Natural killer cell (primary cell): ENCODE measurements around the gene GCNA. TPM values are rescaled to one million over a fixed set of nuclear protein-coding genes. Genes with fewer than 3 reads are reported as not detected.

Source experiments
- ATAC-seq, 3 donors: fragments of 150-1000 bp in 2 of 3; fragments of 200-7000 bp in 1 of 3; cut with Tn5 transposase; 1 replicate in 1 of 3; 2 replicates in 2 of 3; pipeline ENCODE4 v1.10.0; 2021; ENCODE audit warnings: mild to moderate bottlenecking in 2 of 3, moderate library complexity in 2 of 3
- DNase-seq, 2 donors: peaks; one replicate each; pipeline versions ENCODE4 v3.0.0 to v3.0.0-alpha.2; 2013 to 2021; ENCODE audit warnings: mixed read lengths in 1 of 2
- H3K27ac ChIP-seq: one replicate; pipeline ENCODE4 v1.5.1; 2013; ENCODE audit warnings: mild to moderate bottlenecking, low read length
- H3K27me3 ChIP-seq: one replicate; pipeline ENCODE4 v1.6.1; 2013; ENCODE audit warnings: low read length; ENCODE audit not compliant: control insufficient read depth, insufficient read depth
- H3K36me3 ChIP-seq: one replicate; pipeline ENCODE4 v1.6.1; 2013; ENCODE audit warnings: low read length; ENCODE audit not compliant: control insufficient read depth, insufficient read depth
- H3K4me1 ChIP-seq: one replicate; pipeline ENCODE4 v1.6.1; 2013; ENCODE audit warnings: low read length; ENCODE audit not compliant: control insufficient read depth, insufficient read depth
- H3K4me3 ChIP-seq: one replicate; pipeline ENCODE4 v1.5.1; 2013; ENCODE audit warnings: low read length
- H3K9me3 ChIP-seq: one replicate; pipeline ENCODE4 v1.6.1; 2013; ENCODE audit warnings: low read length; ENCODE audit not compliant: control insufficient read depth, insufficient read depth
- H3K27ac Mint-ChIP-seq, 2 donors: one replicate each; pipeline ENCODE4 v1.8.0; 2022; ENCODE audit warnings: mild to moderate bottlenecking in 2 of 2, mixed read lengths in 2 of 2, moderate library complexity in 1 of 2
- H3K27me3 Mint-ChIP-seq, 2 donors: one replicate each; pipeline ENCODE4 v1.8.0; 2022; ENCODE audit warnings: low read depth in 2 of 2, mixed read lengths in 2 of 2
- H3K36me3 Mint-ChIP-seq: one replicate; pipeline ENCODE4 v1.8.0; 2022; ENCODE audit warnings: mixed read lengths
- H3K4me1 Mint-ChIP-seq, 2 donors: one replicate each; pipeline ENCODE4 v1.8.0; 2022; ENCODE audit warnings: mixed read lengths in 2 of 2
- H3K4me3 Mint-ChIP-seq: one replicate; pipeline ENCODE4 v1.8.0; 2022; ENCODE audit warnings: mild to moderate bottlenecking, moderate library complexity, mixed read lengths
- H3K9me3 Mint-ChIP-seq, 2 donors: one replicate each; pipeline ENCODE4 v1.8.0; 2022; ENCODE audit warnings: mixed read lengths in 2 of 2
- WGBS: methylation state at CpG from one replicate; pipeline ENCODE4 v1.1.7; 2013; ENCODE audit warnings: missing lambda C conversion rate; ENCODE audit not compliant: insufficient coverage; 5-methylcytosine and 5-hydroxymethylcytosine counted together
- intact Hi-C: fragments of 100-400 bp; cut with micrococcal nuclease; formaldehyde crosslinking; loops from one replicate; pipeline ENCODE4 v1.14.2; 2022
- total RNA-seq, 4 donors: library from RNA; stranded (reverse); fragments of 120-200 nt in 1 of 4; gene quantifications; one replicate each; pipeline versions ENCODE4 v1.2.3 to v1.2.4, GENCODE V29; 2013 to 2022
- TF ChIP-seq, protein P1 (sequence below): fragments of 200-600 bp; IDR thresholded peaks from one replicate; pipeline ENCODE4 v1.8.0; 2022; ENCODE audit warnings: antibody characterized with exemption

GCNA gene
- total RNA-seq, 3 donors from 2014 or later (not counting 1 experiment from before 2014, with no cell fraction given): 3.6 to 4.5 (median 3.7) TPM

DNA sequence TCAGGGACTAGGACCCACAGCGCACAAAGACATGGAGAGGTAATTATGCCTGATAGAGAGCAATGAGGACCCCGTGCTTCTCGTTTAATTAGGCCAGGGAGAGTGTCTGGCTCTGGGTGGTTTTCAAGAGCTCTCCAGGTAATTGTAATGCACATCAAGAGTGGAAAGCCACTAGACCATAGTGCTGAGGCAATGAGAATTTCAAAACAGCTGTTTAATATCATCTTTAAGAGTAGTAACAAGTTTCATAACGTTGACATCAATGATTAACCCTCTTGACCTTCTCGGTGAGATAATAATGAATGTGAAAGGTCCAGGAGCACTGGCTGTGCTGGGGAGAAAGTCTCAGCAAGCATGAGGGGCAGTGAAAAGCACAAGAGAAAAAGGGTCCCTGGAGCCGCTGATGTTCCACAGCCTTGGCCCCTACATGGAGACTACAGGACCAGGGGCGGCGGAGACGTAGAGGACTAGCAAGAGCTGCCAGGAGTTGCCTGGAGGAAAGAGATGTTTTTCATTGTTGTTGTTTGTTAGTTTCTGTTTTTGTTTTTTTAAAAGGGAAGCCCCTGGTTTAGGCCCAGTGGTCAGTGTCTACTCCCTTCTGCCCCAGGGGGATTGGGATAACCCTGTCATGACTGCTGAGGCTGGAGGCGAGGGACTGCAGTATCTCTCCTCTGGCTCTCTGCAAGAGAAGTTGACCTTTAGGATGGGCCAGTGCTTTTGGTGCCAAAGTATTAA, 54.9 kb downstream of the GCNA start:
- H3K27ac Mint-ChIP-seq: no peak overlapping the region
- no peak overlapping the region for H3K4me3 Mint-ChIP-seq
- H3K36me3 Mint-ChIP-seq: no peaks in the 10 kb centered on the region
- H3K36me3 ChIP-seq: no peaks in the 10 kb centered on the region
- H3K27ac ChIP-seq: no peak overlapping the region
- no peak for DNase-seq
- TF ChIP-seq, protein P1, sequence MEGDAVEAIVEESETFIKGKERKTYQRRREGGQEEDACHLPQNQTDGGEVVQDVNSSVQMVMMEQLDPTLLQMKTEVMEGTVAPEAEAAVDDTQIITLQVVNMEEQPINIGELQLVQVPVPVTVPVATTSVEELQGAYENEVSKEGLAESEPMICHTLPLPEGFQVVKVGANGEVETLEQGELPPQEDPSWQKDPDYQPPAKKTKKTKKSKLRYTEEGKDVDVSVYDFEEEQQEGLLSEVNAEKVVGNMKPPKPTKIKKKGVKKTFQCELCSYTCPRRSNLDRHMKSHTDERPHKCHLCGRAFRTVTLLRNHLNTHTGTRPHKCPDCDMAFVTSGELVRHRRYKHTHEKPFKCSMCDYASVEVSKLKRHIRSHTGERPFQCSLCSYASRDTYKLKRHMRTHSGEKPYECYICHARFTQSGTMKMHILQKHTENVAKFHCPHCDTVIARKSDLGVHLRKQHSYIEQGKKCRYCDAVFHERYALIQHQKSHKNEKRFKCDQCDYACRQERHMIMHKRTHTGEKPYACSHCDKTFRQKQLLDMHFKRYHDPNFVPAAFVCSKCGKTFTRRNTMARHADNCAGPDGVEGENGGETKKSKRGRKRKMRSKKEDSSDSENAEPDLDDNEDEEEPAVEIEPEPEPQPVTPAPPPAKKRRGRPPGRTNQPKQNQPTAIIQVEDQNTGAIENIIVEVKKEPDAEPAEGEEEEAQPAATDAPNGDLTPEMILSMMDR: no peak
- no peak overlapping the region for H3K4me3 ChIP-seq
- H3K4me1 Mint-ChIP-seq: no peaks in the 10 kb centered on the region
- 93% methylated on average over 9 of the region's 10 CpGs for WGBS
- H3K9me3 Mint-ChIP-seq: no peaks in the 10 kb centered on the region
- intact Hi-C loops: no loop called here
- peaks cover 14% of the 10 kb centered on the region for H3K4me1 ChIP-seq
- no peak for ATAC-seq
- no peaks in the 10 kb centered on the region for H3K27me3 ChIP-seq
- no peaks in the 10 kb centered on the region for H3K9me3 ChIP-seq
- H3K27me3 Mint-ChIP-seq: no peaks in the 10 kb centered on the region

DNA sequence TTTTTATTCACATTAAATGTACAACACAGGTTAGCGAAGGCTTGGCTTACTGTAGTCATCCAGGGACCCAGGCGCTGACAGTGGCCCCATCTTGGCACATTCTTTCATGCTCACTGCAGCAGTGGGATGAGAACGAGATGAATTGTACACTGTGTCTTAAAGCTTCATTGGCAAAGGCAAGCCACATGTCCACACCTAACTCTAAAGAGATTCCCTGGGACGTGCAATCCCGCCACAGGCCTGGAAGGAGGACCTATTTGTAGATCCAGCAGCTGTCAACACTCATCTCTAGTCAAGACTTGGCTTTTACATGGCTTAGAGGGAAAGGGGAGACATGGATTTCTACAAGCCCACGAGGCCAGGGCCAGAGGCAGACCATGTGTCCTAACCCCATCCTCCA, 56.1 kb downstream of the GCNA start:
- no peak overlapping the region for H3K4me3 ChIP-seq
- H3K4me1 ChIP-seq: peaks cover 15% of the 10 kb centered on the region
- ATAC-seq (no peak), DNase-seq (no peak)
- no peaks in the 10 kb centered on the region for H3K9me3 ChIP-seq
- H3K4me3 Mint-ChIP-seq: no peak overlapping the region
- H3K27ac Mint-ChIP-seq: no peak overlapping the region
- intact Hi-C loops: no loop called here
- H3K36me3 Mint-ChIP-seq: no peaks in the 10 kb centered on the region
- no peaks in the 10 kb centered on the region for H3K9me3 Mint-ChIP-seq
- H3K27me3 Mint-ChIP-seq: no peaks in the 10 kb centered on the region
- H3K27me3 ChIP-seq: no peaks in the 10 kb centered on the region
- no peak overlapping the region for H3K27ac ChIP-seq
- no peaks in the 10 kb centered on the region for H3K36me3 ChIP-seq
- TF ChIP-seq, protein P1: no peak
- 94% methylated on average over 4 of the region's 6 CpGs for WGBS
- no peaks in the 10 kb centered on the region for H3K4me1 Mint-ChIP-seq

DNA sequence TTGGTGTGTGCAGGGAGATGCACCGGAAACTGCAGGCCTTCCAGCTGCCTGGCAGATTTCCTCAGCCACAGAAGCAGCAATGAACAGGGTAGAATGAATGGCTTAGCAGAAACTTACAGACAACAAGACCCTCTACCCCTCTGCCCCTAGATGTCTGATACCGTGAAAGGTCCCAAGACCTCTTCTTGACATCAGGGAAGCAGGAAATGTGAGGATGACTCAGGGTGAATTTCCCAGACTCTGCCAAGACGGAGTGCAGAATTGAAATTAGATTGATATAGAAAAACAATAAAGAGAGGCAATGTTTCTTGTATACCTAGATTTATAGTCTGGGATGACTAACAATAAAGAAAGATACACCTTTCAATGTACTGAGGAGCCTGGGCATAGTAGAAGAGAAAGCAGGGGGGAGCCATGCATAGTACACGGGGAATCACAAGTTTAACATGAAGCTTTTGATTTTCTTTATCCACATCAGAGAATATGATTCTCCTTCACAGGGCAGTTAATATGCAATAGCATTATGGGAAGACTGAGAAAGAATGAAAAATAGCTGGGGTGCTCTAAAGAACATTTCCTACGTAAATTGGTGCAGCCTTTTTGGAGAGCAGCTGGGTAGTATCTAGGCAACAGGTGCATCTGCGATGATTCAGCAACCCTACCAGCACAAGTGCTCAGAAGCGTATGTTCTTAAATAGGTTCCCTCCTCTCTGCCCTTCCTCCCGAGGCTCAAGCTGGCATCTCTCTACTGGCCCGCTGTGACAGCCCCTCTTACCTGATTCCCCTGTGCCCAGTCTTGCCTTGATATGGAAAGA, 58.4 kb downstream of the GCNA start:
- H3K27me3 Mint-ChIP-seq: no peaks in the 10 kb centered on the region
- Histone ChIP-seq H3K27ac (peak overlapping the region; percentile 11), H3K36me3 (no peaks in the 10 kb centered on the region), H3K4me1 (peaks cover 21% of the 10 kb centered on the region), H3K9me3 (no peaks in the 10 kb centered on the region), H3K4me3 (no peak overlapping the region), H3K27me3 (no peaks in the 10 kb centered on the region)
- H3K27ac Mint-ChIP-seq: no peak overlapping the region
- H3K9me3 Mint-ChIP-seq: no peaks in the 10 kb centered on the region
- WGBS: 56% methylated on average over 8 of the region's 9 CpGs
- no peak overlapping the region for H3K4me3 Mint-ChIP-seq
- DNase-seq (peak in 1 of 2 donors; percentile 54), ATAC-seq (no peak)
- no peaks in the 10 kb centered on the region for H3K4me1 Mint-ChIP-seq
- intact Hi-C loops: no loop called here
- H3K36me3 Mint-ChIP-seq: no peaks in the 10 kb centered on the region
- TF ChIP-seq, protein P1: no peak
